K562 (cell line): Measurements from ENCODE around the gene CDC42EP5. TPM values are rescaled to one million over a fixed set of nuclear protein-coding genes. Genes with fewer than 3 reads are reported as not detected.

Experiments used
- ATAC-seq: fragments of 200-7000 bp; cut with Tn5 transposase; 3 replicates; pipeline ENCODE4 v1.9.1; 2020; ENCODE audit warnings: moderate library complexity
- BruUV-seq: library from RNA; stranded (reverse); fragments of 400-500 nt; replicated peaks from 2 replicates; lab custom pipeline; 2021; lab: Mats Ljungman, UMichigan
- CTCF ChIA-PET: fragments of 300-600 bp; formaldehyde crosslinking; extraction: SDS; loops from one replicate; lab custom pipeline; 2021; ENCODE audit warnings: low intra/inter-chr PET ratio; lab: Yijun Ruan, JAX
- POLR2A ChIA-PET: fragments of 300-600, 350-650 bp; sonication (Branson Sonifier 250); formaldehyde crosslinking; extraction: SDS; loops from one replicate; lab custom pipeline; 2021; ENCODE audit warnings: antibody characterized with exemption, inconsistent platforms; lab: Yijun Ruan, JAX
- DNase-seq, 4 experiments: peaks; one replicate each; pipeline versions ENCODE4 v3.0.0 to v3.0.0-alpha.2; 2011 to 2018; ENCODE audit warnings: low spot score in 3 of 4, mixed read lengths in 3 of 4; ENCODE audit errors: extremely low read depth in 1 of 4
- FAIRE-seq: peaks from 2 replicates; lab custom pipeline; 2011; peaks lifted over from hg19 to GRCh38; lab: Jason Lieb, UNC
- H2AFZ ChIP-seq: 2 replicates; pipeline ENCODE4 v1.6.0; 2011; ENCODE audit warnings: low read depth, low read length, control low read depth, inconsistent platforms
- H3K27ac ChIP-seq: fragments of 200-600 bp; 3 replicates; pipeline ENCODE4 v1.8.0; 2011; ENCODE audit warnings: low read depth, mild to moderate bottlenecking, control low read depth, inconsistent platforms, low read length, moderate library complexity, mixed read lengths; ENCODE audit errors: extremely low read depth
- H3K27me3 ChIP-seq, 2 experiments: fragments of 300-600 bp in 1 of 2; 2 replicates in 1 of 2; 3 replicates in 1 of 2; pipeline versions ENCODE4 v1.6.0 to v1.8.0; 2011; ENCODE audit warnings: inconsistent platforms in 2 of 2, low read length in 2 of 2, mild to moderate bottlenecking in 1 of 2, mixed read lengths in 1 of 2, moderate library complexity in 1 of 2; ENCODE audit not compliant: control insufficient read depth in 2 of 2, insufficient read depth in 2 of 2
- H3K36me3 ChIP-seq: fragments of 300-600 bp; 3 replicates; pipeline ENCODE4 v1.8.0; 2011; ENCODE audit warnings: mild to moderate bottlenecking, low read length, inconsistent platforms; ENCODE audit not compliant: control insufficient read depth, insufficient read depth
- H3K4me1 ChIP-seq, 2 experiments: fragments of 200-600 bp in 1 of 2; replicated peaks in 1 of 2; 2 replicates in 1 of 2; 3 replicates in 1 of 2; pipeline versions ENCODE4 v1.5.1 to v1.8.0; 2011; ENCODE audit warnings: inconsistent platforms in 2 of 2, low read length in 2 of 2, mild to moderate bottlenecking in 1 of 2, mixed read lengths in 1 of 2, moderate library complexity in 1 of 2; ENCODE audit not compliant: control insufficient read depth in 2 of 2, insufficient read depth in 2 of 2
- H3K4me2 ChIP-seq: 2 replicates; pipeline ENCODE4 v1.6.1; 2011; ENCODE audit warnings: low read length, control low read depth, inconsistent platforms, mixed read lengths; ENCODE audit not compliant: insufficient read depth
- H3K4me3 ChIP-seq: fragments of 200-600 bp; sonication (generic), shearing (Covaris generic); 2 replicates; pipeline ENCODE4 v1.5.1; 2016; ENCODE audit warnings: control low read depth, inconsistent platforms
- H3K79me2 ChIP-seq: fragments of 200-600 bp; 3 replicates; pipeline ENCODE4 v1.8.0; 2011; ENCODE audit warnings: low read length, inconsistent platforms; ENCODE audit not compliant: control insufficient read depth, insufficient read depth
- H3K9ac ChIP-seq, 2 experiments: 2 replicates each; pipeline versions ENCODE4 v1.6.0 to v1.6.1; 2011; ENCODE audit warnings: low read depth in 2 of 2, low read length in 2 of 2, control low read depth in 1 of 2, inconsistent platforms in 1 of 2, mild to moderate bottlenecking in 1 of 2, mixed read lengths in 1 of 2; ENCODE audit not compliant: insufficient read depth in 1 of 2
- H3K9me1 ChIP-seq: one replicate; pipeline ENCODE4 v1.6.0; 2011; ENCODE audit warnings: inconsistent platforms, mild to moderate bottlenecking, low read length, moderate library complexity; ENCODE audit not compliant: control insufficient read depth, insufficient read depth
- H3K9me3 ChIP-seq: replicated peaks from 2 replicates; pipeline ENCODE4 v1.5.1; 2011; ENCODE audit warnings: low read depth, low read length, inconsistent platforms; ENCODE audit not compliant: control insufficient read depth, insufficient read depth
- H4K20me1 ChIP-seq: replicated peaks from 2 replicates; pipeline ENCODE4 v1.6.1; 2011; ENCODE audit warnings: low read length, inconsistent platforms, mixed read lengths; ENCODE audit not compliant: control insufficient read depth, insufficient read depth
- ATF4 ChIP-seq: fragments of 450-650 bp; formaldehyde crosslinking; IDR thresholded peaks from 2 replicates; pipeline ENCODE4 v1.4.0; 2022; ENCODE audit warnings: mild to moderate bottlenecking, moderate library complexity
- BACH1 ChIP-seq: fragments of 200-800 bp; sonication (Bioruptor generic); IDR thresholded peaks from 2 replicates; pipeline ENCODE4 v1.6.1; 2016; ENCODE audit warnings: missing genetic modification characterization, missing compliant biosample characterization
- CCAR2 ChIP-seq: fragments of 200-400 bp; formaldehyde crosslinking; IDR thresholded peaks from 2 replicates; pipeline ENCODE4 v1.6.1; 2017; ENCODE audit warnings: mild to moderate bottlenecking, low read depth, low read length
- CXXC5 ChIP-seq: fragments of 250-450 bp; sonication (Bioruptor Pico); IDR thresholded peaks from 2 replicates; pipeline ENCODE4 v1.8.0; 2022; ENCODE audit warnings: inconsistent platforms, mild to moderate bottlenecking, moderate library complexity
- FOXA1 ChIP-seq: fragments of 450-650 bp; IDR thresholded peaks from 2 replicates; pipeline ENCODE4 v1.6.1; 2016; ENCODE audit warnings: mild to moderate bottlenecking, borderline replicate concordance
- GTF2E2 ChIP-seq: fragments of 200-800 bp; sonication (Bioruptor generic); IDR thresholded peaks from 2 replicates; pipeline ENCODE4 v1.6.1; 2016; ENCODE audit warnings: missing genetic modification characterization, missing compliant biosample characterization
- HDAC2 ChIP-seq: fragments of 450-650 bp; IDR thresholded peaks from 2 replicates; pipeline ENCODE4 v1.6.1; 2016; ENCODE audit warnings: mild to moderate bottlenecking
- HNRNPH1 ChIP-seq: fragments of 200-400 bp; formaldehyde crosslinking; optimal IDR thresholded peaks from 2 replicates; pipeline ENCODE3; 2017; ENCODE audit warnings: low read depth, mild to moderate bottlenecking, low read length, moderate library complexity
- MAFF ChIP-seq: IDR thresholded peaks from 2 replicates; pipeline ENCODE4 v1.6.1; 2012; ENCODE audit warnings: low read length, improper control_type of control experiment
- MAZ ChIP-seq, 2 experiments: fragments of 450-650 bp in 1 of 2; sonication (generic) in 1 of 2; formaldehyde crosslinking; IDR thresholded peaks in 1 of 2; conservative IDR thresholded peaks in 1 of 2; 2 replicates each; pipeline versions ENCODE4 v1.4.0 to v1.5.0; 2020; ENCODE audit warnings: mild to moderate bottlenecking in 1 of 2, missing genetic modification reagents in 1 of 2
- POLR2B ChIP-seq: fragments of 450-650 bp; IDR thresholded peaks from 2 replicates; pipeline ENCODE4 v1.6.1; 2018; ENCODE audit warnings: low read depth; ENCODE audit not compliant: partially characterized antibody
- POLR3A ChIP-seq: IDR thresholded peaks from 2 replicates; pipeline ENCODE4 v1.6.1; 2011; ENCODE audit warnings: borderline replicate concordance, mild to moderate bottlenecking, moderate library complexity; ENCODE audit not compliant: insufficient read length, insufficient read depth; ENCODE audit errors: extremely low read depth
- SMAD4 ChIP-seq: fragments of 250-450 bp; sonication (Bioruptor Pico); conservative IDR thresholded peaks from 2 replicates; pipeline ENCODE4 v1.8.0; 2021; ENCODE audit warnings: inconsistent platforms, mild to moderate bottlenecking, moderate library complexity
- U2AF2 ChIP-seq: fragments of 200-400 bp; formaldehyde crosslinking; optimal IDR thresholded peaks from 2 replicates; pipeline ENCODE3; 2017; ENCODE audit warnings: low read depth, mild to moderate bottlenecking, low read length
- XRCC5 ChIP-seq: fragments of 200-400 bp; formaldehyde crosslinking; IDR thresholded peaks from 2 replicates; pipeline ENCODE4 v1.6.1; 2017; ENCODE audit warnings: low read depth, mild to moderate bottlenecking, low read length
- whole genome bisulfite sequencing: fragments of 100-300 bp; shearing (Covaris generic); methylation state at CpG from one replicate; pipeline ENCODE4 v1.1.6; 2016; ENCODE audit warnings: low coverage, mixed read lengths; ENCODE audit not compliant: insufficient coverage; ENCODE audit errors: missing lambda C conversion rate; 5-methylcytosine and 5-hydroxymethylcytosine counted together
- in situ Hi-C: fragments of 300-500 bp; cut with MboI; formaldehyde crosslinking; loops from 4 replicates; pipeline ENCODE4 v1.15.0; 2018; ENCODE audit warnings: inconsistent platforms, mixed read lengths
- intact Hi-C: fragments of 100-400 bp; cut with micrococcal nuclease; formaldehyde crosslinking; loops from 2 replicates; pipeline ENCODE4 v1.14.2; 2022
- polyA plus RNA-seq, 8 experiments: library from polyadenylated mRNA; depleted of rRNA in 4 of 8; stranded (reverse) in 5 of 8; unstranded in 3 of 8; fragments of >200 nt; fragmentation: Nextera tagmentation in 2 of 8; fragmentation: Illumina TruSeq in 1 of 8; extraction: Ambion mirVana in 2 of 8; extraction: Trizol in 1 of 8; gene quantifications; 2 replicates each; pipeline versions ENCODE4 v1.2.1 to v1.2.3, GENCODE V29; 2011 to 2014; ENCODE audit warnings: inconsistent platforms in 1 of 8, missing spikeins in 1 of 8
- total RNA-seq, 7 experiments: library from RNA; depleted of rRNA in 6 of 7; stranded (reverse); fragments of >200 nt in 6 of 7; fragmentation: Illumina TruSeq in 2 of 7; extraction: Trizol in 2 of 7; gene quantifications; 2 replicates each; pipeline versions ENCODE4 v1.2.1 to v1.2.3, GENCODE V29; 2011 to 2021; ENCODE audit warnings: low replicate concordance in 1 of 7
- TF ChIP-seq, protein P1 (sequence below), 2 experiments: fragments of 250-450 bp in 1 of 2; fragments of 450-650 bp in 1 of 2; sonication (Bioruptor Pico) in 1 of 2; IDR thresholded peaks; 2 replicates each; pipeline versions ENCODE4 v1.6.1 to v1.8.0; 2016 to 2021; ENCODE audit warnings: mild to moderate bottlenecking in 2 of 2, moderate library complexity in 2 of 2, missing compliant biosample characterization in 1 of 2, missing genetic modification characterization in 1 of 2
- TF ChIP-seq, protein P2 (sequence below), 2 experiments: fragments of 450-650 bp in 1 of 2; sonication (generic) in 1 of 2; formaldehyde crosslinking in 1 of 2; IDR thresholded peaks in 1 of 2; conservative IDR thresholded peaks in 1 of 2; 2 replicates each; pipeline versions ENCODE4 v1.6.1 to v1.8.1; 2016 to 2023; ENCODE audit warnings: mild to moderate bottlenecking in 2 of 2, moderate library complexity in 2 of 2, inconsistent platforms in 1 of 2, missing genetic modification reagents in 1 of 2
- TF ChIP-seq, protein P3 (sequence below): sonication (generic); formaldehyde crosslinking; IDR thresholded peaks from 2 replicates; pipeline ENCODE4 v1.4.0; 2020; ENCODE audit warnings: mild to moderate bottlenecking, missing genetic modification reagents

CDC42EP5 gene
- total and polyA plus RNA-seq, 9 of the 15 experiments (the other 6 are each of a cell fraction or from before 2014, with no cell fraction given), result 0.15 to 0.38 TPM; not detected in 7

DNA sequence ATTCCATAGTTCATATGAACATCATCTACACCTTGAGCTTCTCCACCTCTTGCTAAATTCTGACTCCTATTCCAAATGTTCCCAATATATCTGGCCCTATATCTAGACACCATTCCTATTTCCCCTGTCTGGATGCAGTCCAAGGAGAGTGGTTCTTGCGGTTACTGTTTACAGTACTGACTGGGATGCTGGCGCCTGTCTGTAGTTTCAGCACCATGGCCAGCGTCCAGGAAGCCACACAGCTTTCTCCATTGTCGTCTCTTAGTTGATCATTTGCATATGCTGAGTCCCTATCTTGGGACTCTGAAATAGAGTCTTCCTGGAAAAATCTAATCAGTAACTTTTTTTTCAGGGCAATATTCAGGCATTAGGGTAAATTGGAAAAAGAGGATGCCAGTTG is 44.4 kb upstream of the CDC42EP5 start:
- peaks cover 3 to 15% of the 10 kb centered on the region in 2 experiments; a peak in 3 of 5 replicates for H3K4me1 ChIP-seq
- H3K27ac ChIP-seq, result no peak overlapping the region
- peaks cover 0 to 24% of the 10 kb centered on the region in 2 experiments; a peak in 3 of 5 replicates for H3K27me3 ChIP-seq
- no peaks in the 10 kb centered on the region for H3K9me1 ChIP-seq
- POLR2A ChIA-PET, result no interaction called here
- in situ Hi-C loops, result no loop called here
- peaks cover 10% of the 10 kb centered on the region for H4K20me1 ChIP-seq
- BruUV-seq, result no TSS peak
- no peaks in the 10 kb centered on the region for H3K36me3 ChIP-seq
- H3K9me3 ChIP-seq, result no peaks in the 10 kb centered on the region
- FAIRE-seq (peak; percentile 92), ATAC-seq (peak; percentile 93), DNase-seq (peak; percentile 73 to 82 (median 78))
- 0% methylated on average over 4 of the region's 4 CpGs for WGBS
- intact Hi-C loops, result no loop called here
- H2AFZ ChIP-seq, result no peak overlapping the region
- no peak overlapping the region for H3K4me2 ChIP-seq
- no peak overlapping the region for H3K4me3 ChIP-seq
- CTCF ChIA-PET, result no interaction called here
- no peak overlapping the region for H3K9ac ChIP-seq
- H3K79me2 ChIP-seq, result no peaks in the 10 kb centered on the region
- TF ChIP-seq, protein P1, sequence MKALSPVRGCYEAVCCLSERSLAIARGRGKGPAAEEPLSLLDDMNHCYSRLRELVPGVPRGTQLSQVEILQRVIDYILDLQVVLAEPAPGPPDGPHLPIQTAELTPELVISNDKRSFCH (CRISPR knock-in tag; IDR thresholded peaks at IDR 0.05), result no peak
- TF ChIP-seq, protein P1 (tag; IDR thresholded peaks at IDR 0.05), result no peak
- TF ChIP-seq, protein P2, sequence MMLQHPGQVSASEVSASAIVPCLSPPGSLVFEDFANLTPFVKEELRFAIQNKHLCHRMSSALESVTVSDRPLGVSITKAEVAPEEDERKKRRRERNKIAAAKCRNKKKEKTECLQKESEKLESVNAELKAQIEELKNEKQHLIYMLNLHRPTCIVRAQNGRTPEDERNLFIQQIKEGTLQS (IDR thresholded peaks at IDR 0.05), result no peak
- TF ChIP-seq, protein P2 (CRISPR knock-in tag; conservative IDR thresholded peaks at IDR 0.05), result no peak
- TF ChIP-seq, protein P3, sequence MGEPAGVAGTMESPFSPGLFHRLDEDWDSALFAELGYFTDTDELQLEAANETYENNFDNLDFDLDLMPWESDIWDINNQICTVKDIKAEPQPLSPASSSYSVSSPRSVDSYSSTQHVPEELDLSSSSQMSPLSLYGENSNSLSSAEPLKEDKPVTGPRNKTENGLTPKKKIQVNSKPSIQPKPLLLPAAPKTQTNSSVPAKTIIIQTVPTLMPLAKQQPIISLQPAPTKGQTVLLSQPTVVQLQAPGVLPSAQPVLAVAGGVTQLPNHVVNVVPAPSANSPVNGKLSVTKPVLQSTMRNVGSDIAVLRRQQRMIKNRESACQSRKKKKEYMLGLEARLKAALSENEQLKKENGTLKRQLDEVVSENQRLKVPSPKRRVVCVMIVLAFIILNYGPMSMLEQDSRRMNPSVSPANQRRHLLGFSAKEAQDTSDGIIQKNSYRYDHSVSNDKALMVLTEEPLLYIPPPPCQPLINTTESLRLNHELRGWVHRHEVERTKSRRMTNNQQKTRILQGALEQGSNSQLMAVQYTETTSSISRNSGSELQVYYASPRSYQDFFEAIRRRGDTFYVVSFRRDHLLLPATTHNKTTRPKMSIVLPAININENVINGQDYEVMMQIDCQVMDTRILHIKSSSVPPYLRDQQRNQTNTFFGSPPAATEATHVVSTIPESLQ (CRISPR knock-in tag), result 0 out of 2 replicates have a peak, but pooled peaks have one; percentile 53
- TF ChIP-seq CXXC5 (CRISPR knock-in tag), result peak; percentile 50; the same call in 1 of the 2 replicates
- no peak for TF ChIP-seq U2AF2
- TF ChIP-seq FOXA1, result no peak
- TF ChIP-seq MAZ (CRISPR knock-in tag; conservative IDR thresholded peaks at IDR 0.05 in 1 of 2, IDR thresholded peaks at IDR 0.05 in 1 of 2), result peak in 1 of 2 experiments; percentile 29; a peak in 1 of 4 replicates
- peak; percentile 44; the same call in 1 of the 2 replicates for TF ChIP-seq BACH1 (tag)
- no peak for TF ChIP-seq MAFF
- TF ChIP-seq CCAR2, result no peak
- TF ChIP-seq POLR3A, result no peak
- TF ChIP-seq POLR2B, result no peak
- TF ChIP-seq SMAD4 (CRISPR knock-in tag), result 0 out of 2 replicates have a peak, but pooled peaks have one; percentile 49
- no peak for TF ChIP-seq GTF2E2 (tag)
- peak; percentile 53; the same call in 1 of the 2 replicates for TF ChIP-seq HDAC2
- TF ChIP-seq ATF4 (CRISPR knock-in tag), result no peak
- TF ChIP-seq XRCC5, result 0 out of 2 replicates have a peak, but pooled peaks have one; percentile 45
- TF ChIP-seq HNRNPH1, result no peak
